ENCODE measurements around the gene ART4.
A peak's percentile ranks its signal among the peaks of the same experiment; 100 is the strongest.

ART4 gene

DNA sequence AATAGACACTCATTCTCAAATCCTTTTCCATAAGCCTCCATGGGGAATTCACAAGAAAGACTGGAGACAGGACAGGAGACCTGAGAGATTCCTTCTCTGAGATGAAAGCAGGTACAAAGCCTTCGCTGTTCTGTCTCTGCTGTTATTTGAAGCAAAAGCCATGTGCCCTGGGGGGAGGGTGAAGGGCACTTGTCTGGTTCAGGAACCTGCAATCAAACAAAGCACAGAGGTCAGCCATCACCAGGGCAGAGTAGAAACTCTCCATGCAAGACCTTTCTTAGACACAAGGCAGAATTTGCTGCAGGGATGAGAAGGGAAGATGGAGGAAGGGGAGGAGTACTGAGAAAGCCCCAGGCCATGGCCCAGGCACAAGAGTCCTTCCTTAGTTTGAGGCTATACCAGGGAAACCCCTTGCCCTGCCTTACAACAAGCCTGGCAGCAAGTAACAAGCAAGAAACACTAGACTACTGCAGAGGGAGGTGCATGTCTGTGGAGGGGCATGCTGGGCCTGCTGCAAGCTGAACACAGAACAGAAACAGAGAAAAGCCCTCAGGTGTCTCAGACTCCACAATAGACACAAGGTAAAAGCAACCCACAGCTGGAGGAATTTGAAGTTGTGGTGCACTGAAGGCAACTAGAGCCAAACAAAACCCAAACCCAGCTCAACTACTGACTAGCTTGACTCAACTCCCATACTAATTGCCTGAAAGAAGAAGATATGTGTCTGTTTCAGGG is 7.8 kb upstream of the ART4 start:
- TF ChIP-seq CTCF (IDR thresholded peaks at IDR 0.05) = no peak

DNA sequence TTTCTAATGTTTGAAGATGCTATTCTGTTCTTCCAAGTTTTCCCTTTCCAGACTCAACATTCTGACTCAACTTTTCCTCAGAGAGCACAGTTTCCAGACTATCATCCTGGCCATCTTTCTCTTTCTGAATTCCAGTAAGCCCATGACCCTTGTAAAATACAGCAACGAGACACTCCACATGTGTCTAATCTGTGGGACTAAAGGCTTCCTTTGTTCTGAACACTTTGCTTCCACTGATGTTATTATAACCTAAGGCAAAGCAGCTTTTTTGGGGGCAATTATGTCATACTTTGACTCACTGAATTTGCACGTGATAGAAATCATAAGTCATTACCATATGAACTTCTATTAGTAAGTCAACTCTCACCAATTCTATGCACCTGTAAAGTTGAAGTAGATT is 6.3 kb upstream of the ART4 start:
- no peak for TF ChIP-seq CTCF (IDR thresholded peaks at IDR 0.05)

DNA sequence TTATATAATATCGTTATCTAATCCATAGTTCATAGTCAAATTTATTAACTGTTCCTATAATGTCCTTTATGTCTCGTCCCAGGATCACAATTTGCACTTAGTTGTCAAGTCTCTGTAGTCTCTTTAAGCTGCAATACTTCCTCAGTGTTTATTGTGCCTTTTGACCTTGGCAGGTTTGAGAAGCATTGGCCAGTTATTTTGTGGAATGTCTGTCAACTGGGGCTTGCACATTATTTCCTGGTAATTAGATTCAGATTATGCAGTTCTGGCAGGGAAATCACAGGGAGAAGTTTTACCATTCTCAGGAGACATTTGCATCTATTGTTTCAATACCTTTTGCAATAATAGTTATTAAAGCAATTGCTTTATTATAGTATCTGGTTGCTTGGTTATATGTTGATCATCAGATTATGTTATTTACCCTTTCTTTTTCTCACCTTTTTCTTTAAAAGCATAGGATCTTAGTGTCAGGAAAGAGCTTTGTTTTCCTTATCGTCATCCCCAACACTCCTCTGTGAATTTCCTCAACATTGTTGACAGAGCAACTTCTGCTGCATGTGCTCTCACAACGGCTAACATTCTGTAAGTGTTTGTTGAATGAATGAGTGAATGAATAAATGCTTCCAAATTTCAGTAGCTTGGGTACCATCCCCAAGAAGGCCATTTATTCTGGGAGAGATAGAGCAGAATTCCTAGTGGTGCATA is 3.7 kb upstream of the ART4 start:
- TF ChIP-seq CTCF (IDR thresholded peaks at IDR 0.05) = no peak

GRCh38 chr12:14846042-14846587 is 2.8 kb upstream of the ART4 start:
- TF ChIP-seq CTCF (IDR thresholded peaks at IDR 0.05) = no peak

GRCh38 chr12:14845350-14845750 is 2.0 kb upstream of the ART4 start:
- TF ChIP-seq CTCF (IDR thresholded peaks at IDR 0.05) = peak; percentile 82

DNA sequence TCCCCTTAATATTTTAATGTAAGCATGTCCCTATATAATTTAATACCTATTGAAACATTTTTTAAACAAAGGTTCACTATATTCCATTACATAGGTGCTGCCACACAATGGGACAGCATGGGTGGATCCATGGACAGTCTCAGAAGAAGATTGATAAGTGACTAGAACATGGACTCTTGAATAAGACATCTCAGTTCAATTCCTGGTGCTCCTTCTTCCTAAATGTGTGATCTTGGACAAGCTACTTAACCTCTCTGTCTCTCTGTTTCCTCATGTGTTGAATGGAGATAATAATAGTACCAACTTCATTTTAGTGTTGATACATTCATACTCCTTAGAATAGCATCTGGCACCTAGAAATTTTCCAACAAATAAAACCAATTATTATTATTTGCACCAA is 1.1 kb upstream of the ART4 start:
- TF ChIP-seq CTCF (IDR thresholded peaks at IDR 0.05) = no peak

DNA sequence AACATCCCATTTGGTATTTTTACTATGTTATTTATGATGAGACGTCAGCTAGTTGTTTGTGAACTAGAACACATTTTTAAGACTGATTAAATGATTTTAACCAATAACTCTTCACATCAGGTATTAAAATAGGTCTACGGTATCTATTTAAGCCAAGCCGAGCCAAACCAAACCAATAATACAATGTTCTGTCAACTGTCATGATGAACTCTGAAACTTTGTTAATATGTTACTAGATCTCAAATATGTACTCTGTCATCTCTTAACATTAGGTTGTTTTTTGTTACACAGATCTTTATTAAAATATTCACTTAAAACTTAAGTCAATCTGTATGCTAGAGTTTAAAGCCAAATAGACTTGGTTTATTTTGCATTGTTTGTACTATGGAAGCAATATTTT is 1.0 kb downstream of the ART4 start:
- no peak for TF ChIP-seq CTCF (IDR thresholded peaks at IDR 0.05)
